CD14-positive monocyte (primary cell): ENCODE data around the gene TMEM87A. TPM values are rescaled to one million over a fixed set of nuclear protein-coding genes. Genes with fewer than 3 reads are reported as not detected.

Source experiments
- DNase-seq, 3 donors: peaks; one replicate each; pipeline ENCODE4 v3.0.0-alpha.2; 2011 to 2022
- H2AFZ ChIP-seq: 2 replicates; pipeline ENCODE4 v1.6.0; 2012; ENCODE audit warnings: mild to moderate bottlenecking, low read depth, low read length, inconsistent platforms; ENCODE audit not compliant: insufficient read depth, poor library complexity, severe bottlenecking
- H3K27ac ChIP-seq, 2 donors: 1 replicate in 1 of 2; 2 replicates in 1 of 2; pipeline ENCODE4 v1.5.1; 2012 to 2013; ENCODE audit warnings: low read length in 2 of 2, control low read depth in 1 of 2, inconsistent platforms in 1 of 2, low read depth in 1 of 2, mild to moderate bottlenecking in 1 of 2
- H3K27me3 ChIP-seq, 2 donors: one replicate each; pipeline versions ENCODE4 v1.6.0 to v1.6.1; 2011 to 2013; ENCODE audit warnings: low read length in 2 of 2; ENCODE audit not compliant: control insufficient read depth in 2 of 2, insufficient read depth in 2 of 2
- H3K36me3 ChIP-seq, 2 donors: replicated peaks in 1 of 2; 1 replicate in 1 of 2; 2 replicates in 1 of 2; pipeline versions ENCODE4 v1.5.1 to v1.6.1; 2012 to 2013; ENCODE audit warnings: low read length in 2 of 2, control low read depth in 1 of 2, inconsistent platforms in 1 of 2, mild to moderate bottlenecking in 1 of 2; ENCODE audit not compliant: insufficient read depth in 2 of 2, control insufficient read depth in 1 of 2
- H3K4me1 ChIP-seq, 2 donors: 1 replicate in 1 of 2; 2 replicates in 1 of 2; pipeline versions ENCODE4 v1.5.1 to v1.6.1; 2012 to 2013; ENCODE audit warnings: low read length in 2 of 2, control low read depth in 1 of 2, inconsistent platforms in 1 of 2, mild to moderate bottlenecking in 1 of 2, moderate library complexity in 1 of 2; ENCODE audit not compliant: insufficient read depth in 2 of 2, control insufficient read depth in 1 of 2
- H3K4me2 ChIP-seq: replicated peaks from 2 replicates; pipeline ENCODE3; 2012; ENCODE audit warnings: low read length, moderate library complexity, mild to moderate bottlenecking; ENCODE audit not compliant: poor library complexity, severe bottlenecking; ENCODE audit errors: extremely low read depth
- H3K4me3 ChIP-seq, 3 experiments: fragments of 200-600 bp in 1 of 3; sonication (generic) in 1 of 3; replicated peaks in 1 of 3; 1 replicate in 2 of 3; 2 replicates in 1 of 3; pipeline ENCODE4 v1.5.1; 2011 to 2013; ENCODE audit warnings: low read length in 3 of 3, mild to moderate bottlenecking in 3 of 3, control low read depth in 2 of 3, low read depth in 2 of 3, inconsistent platforms in 1 of 3, moderate library complexity in 1 of 3
- H3K79me2 ChIP-seq: 2 replicates; pipeline ENCODE4 v1.6.0; 2012; ENCODE audit warnings: mild to moderate bottlenecking, control low read depth, inconsistent platforms, low read length, moderate library complexity; ENCODE audit not compliant: insufficient read depth
- H3K9ac ChIP-seq: 2 replicates; pipeline ENCODE4 v1.6.0; 2017; ENCODE audit warnings: low read length, mild to moderate bottlenecking; ENCODE audit not compliant: insufficient read depth, poor library complexity, severe bottlenecking
- H3K9me3 ChIP-seq, 2 donors: replicated peaks in 1 of 2; 1 replicate in 1 of 2; 2 replicates in 1 of 2; pipeline versions ENCODE4 v1.5.1 to v1.6.1; 2012 to 2013; ENCODE audit warnings: low read length in 2 of 2, control low read depth in 1 of 2; ENCODE audit not compliant: control insufficient read depth in 1 of 2, insufficient read depth in 1 of 2
- H4K20me1 ChIP-seq: 2 replicates; pipeline ENCODE4 v1.6.0; 2012; ENCODE audit warnings: mild to moderate bottlenecking, low read length, control low read depth, moderate library complexity; ENCODE audit not compliant: insufficient read depth
- H3K27ac Mint-ChIP-seq, 7 donors: one replicate each; pipeline ENCODE4 v1.8.0; 2020; ENCODE audit warnings: mild to moderate bottlenecking in 7 of 7, mixed read lengths in 7 of 7, moderate library complexity in 6 of 7, inconsistent platforms in 2 of 7
- H3K27me3 Mint-ChIP-seq, 3 donors: one replicate each; pipeline ENCODE4 v1.8.0; 2021 to 2022; ENCODE audit warnings: low read depth in 3 of 3, mild to moderate bottlenecking in 3 of 3, mixed read lengths in 3 of 3, moderate library complexity in 3 of 3, inconsistent platforms in 1 of 3
- H3K36me3 Mint-ChIP-seq, 2 donors: one replicate each; pipeline ENCODE4 v1.8.0; 2020; ENCODE audit warnings: mixed read lengths in 2 of 2, inconsistent platforms in 1 of 2, mild to moderate bottlenecking in 1 of 2
- H3K4me1 Mint-ChIP-seq: one replicate; pipeline ENCODE4 v1.8.0; 2020; ENCODE audit warnings: mild to moderate bottlenecking, mixed read lengths
- H3K4me3 Mint-ChIP-seq, 2 donors: one replicate each; pipeline ENCODE4 v1.8.0; 2020; ENCODE audit warnings: mild to moderate bottlenecking in 2 of 2, mixed read lengths in 2 of 2, moderate library complexity in 1 of 2
- H3K9me3 Mint-ChIP-seq, 7 donors: one replicate each; pipeline ENCODE4 v1.8.0; 2020 to 2022; ENCODE audit warnings: mixed read lengths in 7 of 7, mild to moderate bottlenecking in 6 of 7, moderate library complexity in 6 of 7, inconsistent platforms in 2 of 7
- CTCF ChIP-seq: fragments of 200-600 bp; IDR thresholded peaks from one replicate; pipeline ENCODE4 v1.8.0; 2022; ENCODE audit warnings: antibody characterized with exemption, mild to moderate bottlenecking
- WGBS: methylation state at CpG from one replicate; pipeline ENCODE4 v1.1.5; 2013; ENCODE audit warnings: missing lambda C conversion rate; ENCODE audit not compliant: insufficient coverage; 5-methylcytosine and 5-hydroxymethylcytosine counted together
- intact Hi-C, 2 donors: fragments of 100-400 bp; cut with micrococcal nuclease; formaldehyde crosslinking; loops; one replicate each; pipeline versions ENCODE4 v1.15.0 to v1.15.1; 2023
- polyA plus RNA-seq, 3 donors: library from polyadenylated mRNA; depleted of rRNA in 1 of 3; unstranded in 2 of 3; stranded (reverse) in 1 of 3; fragments of 300-500 nt in 2 of 3; fragments of >200 nt in 1 of 3; fragmentation: Illumina TruSeq in 2 of 3; gene quantifications; 1 replicate in 2 of 3; 2 replicates in 1 of 3; pipeline ENCODE4 v1.2.3, GENCODE V29; 2012 to 2021

Gene TMEM87A
- polyA plus RNA-seq, 3 donors = 24.4 to 49.4 (median 39.3) TPM

- Histone ChIP-seq H3K9ac (no peak overlapping the region), H3K79me2 (peaks cover 72% of the 10 kb centered on the region), H3K4me1 (peaks cover 23 to 35% of the 10 kb centered on the region in 2 donors), H3K4me2 (no peak overlapping the region), H3K36me3 (peaks cover 35 to 49% of the 10 kb centered on the region in 2 donors), H3K9me3 (no peaks in the 10 kb centered on the region), H3K27me3 (no peaks in the 10 kb centered on the region), H3K27ac (peak overlapping the region in 1 of 2 donors; percentile 17), H2AFZ (no peak overlapping the region), H3K4me3 (no peak overlapping the region), H4K20me1 (peaks cover 65% of the 10 kb centered on the region)
- WGBS = no CpG with 5 or more reads among the region's 2 CpGs
- H3K4me3 Mint-ChIP-seq = no peak overlapping the region
- no peak overlapping the region for H3K27ac Mint-ChIP-seq
- intact Hi-C loops = loop anchor here in 1 of 2 donors (10.0 kb wide), 1 partner anchor 204 kb away; no protein-coding TSS in a partner anchor
- peaks cover 25% of the 10 kb centered on the region for H3K4me1 Mint-ChIP-seq
- no peaks in the 10 kb centered on the region for H3K27me3 Mint-ChIP-seq
- H3K9me3 Mint-ChIP-seq = peaks cover 0 to 2% (median 0%) of the 10 kb centered on the region in 7 donors
- DNase-seq = no peak
- TF ChIP-seq CTCF = no peak
- H3K36me3 Mint-ChIP-seq = peaks cover 17 to 48% of the 10 kb centered on the region in 2 donors
These were observed 2.7 kb downstream of the TMEM87A start for GRCh38 chr15:42270551-42270950.

- Mint-ChIP-seq H3K4me3 (no peak overlapping the region), H3K27me3 (no peaks in the 10 kb centered on the region), H3K4me1 (peaks cover 11% of the 10 kb centered on the region), H3K27ac (no peak overlapping the region), H3K36me3 (peaks cover 46 to 79% of the 10 kb centered on the region in 2 donors), H3K9me3 (peaks cover 0 to 2% (median 0%) of the 10 kb centered on the region in 7 donors)
- Histone ChIP-seq H3K36me3 (peaks cover 66 to 82% of the 10 kb centered on the region in 2 donors), H3K4me1 (peaks cover 3 to 11% of the 10 kb centered on the region in 2 donors), H3K27me3 (no peaks in the 10 kb centered on the region), H3K79me2 (peaks cover 60% of the 10 kb centered on the region), H3K4me2 (no peak overlapping the region), H3K9me3 (no peaks in the 10 kb centered on the region), H3K4me3 (no peak overlapping the region), H3K9ac (no peak overlapping the region), H2AFZ (no peak overlapping the region), H3K27ac (no peak overlapping the region), H4K20me1 (peaks cover 64% of the 10 kb centered on the region)
- TF ChIP-seq CTCF = no peak
- no peak for DNase-seq
- intact Hi-C loops = no loop called here
These were observed 5.9 kb downstream of the TMEM87A start for GRCh38 chr15:42267286-42267685.
